Measurements from ENCODE around the gene TANGO2. TPM values are rescaled to one million over a fixed set of nuclear protein-coding genes. Genes with fewer than 3 reads are reported as not detected.
A peak's percentile ranks its signal among the peaks of the same experiment; 100 is the strongest.

The TANGO2 gene
- total and polyA plus RNA-seq, 2 experiments from 2014 or later: 18.7 to 21.9 TPM

- no peak for TF ChIP-seq CTCF (IDR thresholded peaks at IDR 0.05; ENCODE audit: low read depth, low read length)
- H3K27ac ChIP-seq: peak overlapping the region; percentile 78
- H3K4me3 ChIP-seq: no peak overlapping the region
- DNase-seq (ENCODE audit: low read depth in 1 of 2, low spot score in 1 of 2): no peak
- peaks cover 23% of the 10 kb centered on the region for H3K36me3 ChIP-seq
- no peaks in the 10 kb centered on the region for H3K9me3 ChIP-seq (ENCODE audit: low read depth)
- H3K27me3 ChIP-seq: no peaks in the 10 kb centered on the region
- H3K4me1 ChIP-seq (ENCODE audit: low read depth): peaks cover 4% of the 10 kb centered on the region
These were observed 91.0 kb downstream of the TANGO2 start for GRCh38 chr22:20111689-20112622.

- DNase-seq (ENCODE audit: low read depth in 1 of 2, low spot score in 1 of 2): no peak
- Histone ChIP-seq H3K27ac (peak overlapping the region; percentile 78), H3K4me3 (no peak overlapping the region), H3K9me3 (ENCODE audit: low read depth) (no peaks in the 10 kb centered on the region), H3K27me3 (no peaks in the 10 kb centered on the region), H3K4me1 (ENCODE audit: low read depth) (peaks cover 4% of the 10 kb centered on the region), H3K36me3 (peaks cover 14% of the 10 kb centered on the region)
- no peak for TF ChIP-seq CTCF (IDR thresholded peaks at IDR 0.05; ENCODE audit: low read depth, low read length)
These were observed 92.0 kb downstream of the TANGO2 start for GRCh38 chr22:20112623-20113511.

GRCh38 chr22:20113551-20114310 lies 92.8 kb downstream of the TANGO2 start:
- no peaks in the 10 kb centered on the region for H3K27me3 ChIP-seq
- H3K4me3 ChIP-seq: no peak overlapping the region
- no peak for TF ChIP-seq CTCF (IDR thresholded peaks at IDR 0.05; ENCODE audit: low read depth, low read length)
- no peak for DNase-seq (ENCODE audit: low read depth in 1 of 2, low spot score in 1 of 2)
- H3K36me3 ChIP-seq: peaks cover 7% of the 10 kb centered on the region
- peaks cover 8% of the 10 kb centered on the region for H3K4me1 ChIP-seq (ENCODE audit: low read depth)
- no peaks in the 10 kb centered on the region for H3K9me3 ChIP-seq (ENCODE audit: low read depth)
- no peak overlapping the region for H3K27ac ChIP-seq

GRCh38 chr22:20114506-20115475 lies 93.9 kb downstream of the TANGO2 start:
- H3K36me3 ChIP-seq: peaks cover 7% of the 10 kb centered on the region
- DNase-seq (ENCODE audit: low read depth in 1 of 2, low spot score in 1 of 2): no peak
- no peaks in the 10 kb centered on the region for H3K9me3 ChIP-seq (ENCODE audit: low read depth)
- no peak overlapping the region for H3K4me3 ChIP-seq
- no peaks in the 10 kb centered on the region for H3K27me3 ChIP-seq
- peaks cover 10% of the 10 kb centered on the region for H3K4me1 ChIP-seq (ENCODE audit: low read depth)
- no peak for TF ChIP-seq CTCF (IDR thresholded peaks at IDR 0.05; ENCODE audit: low read depth, low read length)
- H3K27ac ChIP-seq: no peak overlapping the region

Data from cardiac muscle cell (in vitro differentiated cells and primary cell).